ENCODE measurements around the gene VAMP7. TPM values are rescaled to one million over a fixed set of nuclear protein-coding genes. Genes with fewer than 3 reads are reported as not detected.
"Not testable (repeated sequence)": the region's sequence is repeated elsewhere in the genome, so short reads cannot be mapped to it uniquely, and the experiment has no call there.

The VAMP7 gene
- total RNA-seq, 2 experiments from 2014 or later, result 30.5 to 30.7 TPM

GRCh38 chrX:155967653-155968325, 86.6 kb downstream of the VAMP7 start:
- CTCF ChIA-PET, result no interaction called here

GRCh38 chrX:155968326-155968661, 87.1 kb downstream of the VAMP7 start:
- Mint-ChIP-seq H3K4me1 (ENCODE audit: low read depth) (peaks cover 7% of the 10 kb centered on the region), H3K36me3 (ENCODE audit: low read depth) (no peaks in the 10 kb centered on the region), H3K4me3 (no peak overlapping the region), H3K27me3 (peaks cover 18% of the 10 kb centered on the region), H3K27ac (no peak overlapping the region), H3K9me3 (peaks cover 20% of the 10 kb centered on the region)
- ATAC-seq (peak; percentile 55), DNase-seq (no peak)
- TF ChIP-seq CTCF (IDR thresholded peaks at IDR 0.05), result no peak
- ChIA-PET POLR2A (no interaction called here), CTCF (no interaction called here)
- intact Hi-C loops (cut with micrococcal nuclease), result no loop called here

More at GRCh38 chrX:155967653-155968325, 86.6 kb downstream of the VAMP7 start:
- Mint-ChIP-seq H3K4me3 (no peak overlapping the region), H3K9me3 (peaks cover 20% of the 10 kb centered on the region), H3K27me3 (peaks cover 18% of the 10 kb centered on the region), H3K27ac (no peak overlapping the region), H3K4me1 (ENCODE audit: low read depth) (peaks cover 7% of the 10 kb centered on the region), H3K36me3 (ENCODE audit: low read depth) (no peaks in the 10 kb centered on the region)
- no peak for ATAC-seq
- no peak for TF ChIP-seq CTCF (IDR thresholded peaks at IDR 0.05)
- intact Hi-C loops (cut with micrococcal nuclease), result no loop called here
- POLR2A ChIA-PET, result no interaction called here
- DNase-seq, result no peak

- Mint-ChIP-seq H3K36me3 (ENCODE audit: low read depth) (no peaks in the 10 kb centered on the region), H3K4me1 (ENCODE audit: low read depth) (peaks cover 7% of the 10 kb centered on the region), H3K27me3 (peaks cover 18% of the 10 kb centered on the region), H3K9me3 (peaks cover 19% of the 10 kb centered on the region), H3K4me3 (no peak overlapping the region), H3K27ac (no peak overlapping the region)
- intact Hi-C loops (cut with micrococcal nuclease), result no loop called here
- TF ChIP-seq CTCF (IDR thresholded peaks at IDR 0.05), result no peak
- ChIA-PET POLR2A (no interaction called here), CTCF (no interaction called here)
- ATAC-seq (no peak), DNase-seq (no peak)
Observed at GRCh38 chrX:155968791-155969190, 87.6 kb downstream of the VAMP7 start.

DNA sequence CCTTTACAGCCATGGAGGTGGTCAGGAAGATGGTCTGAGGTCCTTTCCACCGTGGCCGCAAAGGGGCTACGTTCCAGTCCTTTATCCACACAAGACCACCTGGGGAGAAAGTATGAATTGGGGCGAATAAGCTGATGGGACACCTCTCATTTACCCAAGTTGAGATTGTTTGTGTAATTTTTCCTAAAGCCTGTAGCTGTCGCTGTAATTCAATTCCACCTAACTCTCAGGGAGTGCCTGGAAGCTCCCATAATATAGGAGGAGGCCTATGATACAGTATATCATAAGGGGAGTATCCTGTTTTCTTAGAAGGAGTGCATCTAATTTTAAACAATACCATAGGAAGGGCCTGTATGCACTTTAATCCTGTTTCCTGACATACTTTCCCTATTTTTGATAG, 90.5 kb downstream of the VAMP7 start:
- H3K4me3 Mint-ChIP-seq; ATAC-seq; DNase-seq; POLR2A ChIA-PET; H3K4me1 Mint-ChIP-seq (ENCODE audit: low read depth); intact Hi-C loops (cut with micrococcal nuclease); H3K36me3 Mint-ChIP-seq (ENCODE audit: low read depth); H3K27ac Mint-ChIP-seq; CTCF ChIA-PET: not testable (repeated sequence)
- peaks cover 18% of the 10 kb centered on the region for H3K27me3 Mint-ChIP-seq
- H3K9me3 Mint-ChIP-seq, result peaks cover 16% of the 10 kb centered on the region

GRCh38 chrX:155972241-155972640, 91.1 kb downstream of the VAMP7 start:
- POLR2A ChIA-PET; H3K4me3 Mint-ChIP-seq; H3K27ac Mint-ChIP-seq; CTCF ChIA-PET; H3K36me3 Mint-ChIP-seq (ENCODE audit: low read depth); ATAC-seq; intact Hi-C loops (cut with micrococcal nuclease); H3K4me1 Mint-ChIP-seq (ENCODE audit: low read depth); DNase-seq: not testable (repeated sequence)
- Mint-ChIP-seq H3K9me3 (peaks cover 16% of the 10 kb centered on the region), H3K27me3 (peaks cover 14% of the 10 kb centered on the region)

DNA sequence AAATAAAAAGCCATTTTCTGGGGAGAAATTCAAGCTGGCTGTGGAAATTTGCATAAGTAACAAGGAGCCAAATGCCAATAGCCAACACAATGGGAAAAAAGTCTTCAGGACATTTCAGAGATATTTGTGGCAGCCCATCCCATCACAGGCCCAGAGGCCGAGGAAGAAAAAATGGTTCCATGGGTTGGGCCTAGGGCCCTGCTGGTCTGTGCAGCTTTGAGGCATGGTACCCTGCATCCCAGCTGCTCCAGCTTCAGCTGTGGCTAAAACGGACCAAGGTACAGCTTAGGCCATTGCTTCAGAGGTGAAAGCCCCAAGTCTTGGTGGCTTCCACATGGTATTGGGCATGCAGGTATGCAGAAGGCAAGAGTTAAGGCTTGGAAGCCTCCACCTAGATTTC, 102.2 kb downstream of the VAMP7 start:
- Mint-ChIP-seq H3K36me3 (ENCODE audit: low read depth) (no peaks in the 10 kb centered on the region), H3K27me3 (peaks cover 2% of the 10 kb centered on the region), H3K4me1 (ENCODE audit: low read depth) (no peaks in the 10 kb centered on the region), H3K9me3 (peaks cover 7% of the 10 kb centered on the region), H3K4me3 (no peak overlapping the region), H3K27ac (no peak overlapping the region)
- intact Hi-C loops (cut with micrococcal nuclease), result no loop called here
- CTCF ChIA-PET, result no interaction called here
- no peak for TF ChIP-seq CTCF (IDR thresholded peaks at IDR 0.05)
- no peak for ATAC-seq
- DNase-seq, result no peak
- POLR2A ChIA-PET, result no interaction called here

Data from activated CD8-positive, alpha-beta T cell treated with anti-CD3 and anti-CD28 coated beads for 36 hours (primary cell).